Esophagus squamous epithelium (tissue), 4 donors: ENCODE results near the gene COL23A1.

Experiments
- CTCF ChIP-seq, 6 experiments: fragments of 450-650 bp in 4 of 6; fragments of 200-600 bp in 2 of 6; sonication (generic) in 2 of 6; IDR thresholded peaks; one replicate each; pipeline ENCODE4 v1.5.1; 2016 to 2019; ENCODE audit warnings: antibody characterized with exemption in 6 of 6, mild to moderate bottlenecking in 4 of 6, moderate library complexity in 4 of 6
- POLR2A ChIP-seq, 4 donors: fragments of 450-650 bp; IDR thresholded peaks; one replicate each; pipeline ENCODE4 v1.6.1; 2017; ENCODE audit warnings: antibody characterized with exemption in 4 of 4, mild to moderate bottlenecking in 4 of 4, moderate library complexity in 3 of 4

GRCh38 chr5:178416919-178417318 lies 173.3 kb downstream of the COL23A1 start:
- no peak for TF ChIP-seq CTCF (IDR thresholded peaks at IDR 0.05)
- no peak for TF ChIP-seq POLR2A (IDR thresholded peaks at IDR 0.05)
